ENCODE results near the gene GYS1.

GYS1 gene

GRCh38 chr19:48959341-48960239 lies 33.5 kb downstream of the GYS1 start:
- H3K9me3 ChIP-seq (ENCODE audit: insufficient read depth, low read length), result no peaks in the 10 kb centered on the region
- H3K36me3 ChIP-seq (replicated peaks; ENCODE audit: low read depth, low read length), result peaks cover 8% of the 10 kb centered on the region
- H3K4me3 ChIP-seq (ENCODE audit: low read length), result no peak overlapping the region
- peaks cover 24% of the 10 kb centered on the region for H3K79me2 ChIP-seq (ENCODE audit: low read length)
- no peak overlapping the region for H3K9ac ChIP-seq (ENCODE audit: low read length)
- H3K27ac ChIP-seq (ENCODE audit: low read length), result no peak overlapping the region
- H2AFZ ChIP-seq (ENCODE audit: low read depth, low read length), result no peak overlapping the region
- H4K20me1 ChIP-seq (ENCODE audit: insufficient read depth, low read length), result no peaks in the 10 kb centered on the region
- no peaks in the 10 kb centered on the region for H3K27me3 ChIP-seq (ENCODE audit: low read depth, low read length)
- H3K4me1 ChIP-seq (ENCODE audit: low read length), result peaks cover 39% of the 10 kb centered on the region
- no peak overlapping the region for H3K4me2 ChIP-seq (ENCODE audit: low read length)
- TF ChIP-seq CTCF (IDR thresholded peaks at IDR 0.05; ENCODE audit: low read depth, low read length) (no peak), EZH2phosphoT487 (IDR thresholded peaks at IDR 0.05; ENCODE audit: low read depth) (no peak)

- Histone ChIP-seq H2AFZ (ENCODE audit: low read depth, low read length) (no peak overlapping the region), H3K27ac (ENCODE audit: low read length) (no peak overlapping the region), H3K36me3 (replicated peaks; ENCODE audit: low read depth, low read length) (peaks cover 8% of the 10 kb centered on the region), H3K4me2 (ENCODE audit: low read length) (no peak overlapping the region), H3K9me3 (ENCODE audit: insufficient read depth, low read length) (no peaks in the 10 kb centered on the region), H3K4me3 (ENCODE audit: low read length) (no peak overlapping the region), H3K27me3 (ENCODE audit: low read depth, low read length) (no peaks in the 10 kb centered on the region), H4K20me1 (ENCODE audit: insufficient read depth, low read length) (no peaks in the 10 kb centered on the region), H3K4me1 (ENCODE audit: low read length) (peaks cover 26% of the 10 kb centered on the region), H3K9ac (ENCODE audit: low read length) (no peak overlapping the region), H3K79me2 (ENCODE audit: low read length) (peaks cover 17% of the 10 kb centered on the region)
- TF ChIP-seq EZH2phosphoT487 (IDR thresholded peaks at IDR 0.05; ENCODE audit: low read depth) (no peak), CTCF (IDR thresholded peaks at IDR 0.05; ENCODE audit: low read depth, low read length) (no peak)
Observed at GRCh38 chr19:48958006-48958405, 35.1 kb downstream of the GYS1 start.

GRCh38 chr19:48955308-48955958 lies 37.7 kb downstream of the GYS1 start:
- Histone ChIP-seq H3K27ac (ENCODE audit: low read length) (peak overlapping the region; percentile 59), H4K20me1 (ENCODE audit: insufficient read depth, low read length) (no peaks in the 10 kb centered on the region), H3K36me3 (replicated peaks; ENCODE audit: low read depth, low read length) (peaks cover 8% of the 10 kb centered on the region), H3K79me2 (ENCODE audit: low read length) (peaks cover 17% of the 10 kb centered on the region), H3K27me3 (ENCODE audit: low read depth, low read length) (no peaks in the 10 kb centered on the region), H2AFZ (ENCODE audit: low read depth, low read length) (no peak overlapping the region), H3K4me2 (ENCODE audit: low read length) (peak overlapping the region; percentile 76), H3K9ac (ENCODE audit: low read length) (peak overlapping the region; percentile 83), H3K4me1 (ENCODE audit: low read length) (peaks cover 13% of the 10 kb centered on the region), H3K4me3 (ENCODE audit: low read length) (peak overlapping the region; percentile 85), H3K9me3 (ENCODE audit: insufficient read depth, low read length) (no peaks in the 10 kb centered on the region)
- TF ChIP-seq EZH2phosphoT487 (IDR thresholded peaks at IDR 0.05; ENCODE audit: low read depth) (no peak), CTCF (IDR thresholded peaks at IDR 0.05; ENCODE audit: low read depth, low read length) (no peak)

GRCh38 chr19:48954595-48955307 lies 38.4 kb downstream of the GYS1 start, which contains the start of gene BAX:
TSS of gene BAX (plus strand) at chr19:48954875. CDS start at chr19:48954929, 54 bp downstream.
- Histone ChIP-seq H3K9me3 (ENCODE audit: insufficient read depth, low read length) (no peaks in the 10 kb centered on the region), H3K9ac (ENCODE audit: low read length) (peak within 1 kb of the TSS; percentile 83), H2AFZ (ENCODE audit: low read depth, low read length) (peak within 1 kb of the TSS; percentile 97), H3K4me2 (ENCODE audit: low read length) (peak within 1 kb of the TSS; percentile 89), H3K27me3 (ENCODE audit: low read depth, low read length) (no peaks in the 10 kb centered on the region), H4K20me1 (ENCODE audit: insufficient read depth, low read length) (no peaks in the 10 kb centered on the region), H3K4me3 (ENCODE audit: low read length) (peak within 1 kb of the TSS; percentile 85), H3K4me1 (ENCODE audit: low read length) (peaks cover 13% of the 10 kb centered on the region), H3K27ac (ENCODE audit: low read length) (peak within 1 kb of the TSS; percentile 59), H3K36me3 (replicated peaks; ENCODE audit: low read depth, low read length) (peaks cover 8% of the 10 kb centered on the region), H3K79me2 (ENCODE audit: low read length) (peaks cover 17% of the 10 kb centered on the region)
- no peak for TF ChIP-seq EZH2phosphoT487 (IDR thresholded peaks at IDR 0.05; ENCODE audit: low read depth)
- peak; percentile 25; the same call in 1 of the 2 replicates for TF ChIP-seq CTCF (IDR thresholded peaks at IDR 0.05; ENCODE audit: low read depth, low read length)
